ENCODE measurements around the gene CACNA1C. TPM values are rescaled to one million over a fixed set of nuclear protein-coding genes. Genes with fewer than 3 reads are reported as not detected.

CACNA1C gene
- total RNA-seq, 2 donors from 2014 or later: 70.0 to 127 TPM

DNA sequence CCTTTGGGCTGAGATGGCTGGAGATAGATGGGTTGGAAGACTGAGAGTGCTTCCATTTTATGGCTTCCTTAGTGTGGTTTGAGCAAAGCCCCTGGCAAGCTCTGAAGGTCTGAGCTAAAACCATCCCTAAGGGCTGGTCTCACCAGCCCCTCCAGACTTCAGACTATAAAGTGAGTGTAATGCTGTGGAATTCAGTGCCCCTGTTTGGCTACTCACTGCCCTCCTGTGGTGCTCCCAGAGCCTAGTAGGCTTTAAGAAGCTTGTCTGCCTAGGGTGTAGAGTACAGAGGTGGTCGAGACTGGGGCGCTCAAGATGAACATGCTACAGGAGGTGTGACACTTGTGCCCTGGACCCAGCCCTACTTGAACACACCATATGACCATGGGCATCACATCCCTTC lies 495.3 kb downstream of the CACNA1C start:
- peaks cover 8% of the 10 kb centered on the region for H3K36me3 ChIP-seq
- no peak for ATAC-seq (ENCODE audit: insufficient number of reproducible peaks, low FRiP score, low read depth)
- H3K27ac ChIP-seq: no peak overlapping the region
- no peaks in the 10 kb centered on the region for H3K9me3 ChIP-seq
- DNase-seq (ENCODE audit: low spot score): no peak
- no peaks in the 10 kb centered on the region for H3K4me1 ChIP-seq (ENCODE audit: control insufficient read depth in 1 of 2, low read depth in 2 of 2)
- no peak for TF ChIP-seq CTCF (IDR thresholded peaks at IDR 0.05)
- no peak overlapping the region for H3K4me3 ChIP-seq
- H3K27me3 ChIP-seq (replicated peaks; ENCODE audit: insufficient read depth): no peaks in the 10 kb centered on the region

DNA sequence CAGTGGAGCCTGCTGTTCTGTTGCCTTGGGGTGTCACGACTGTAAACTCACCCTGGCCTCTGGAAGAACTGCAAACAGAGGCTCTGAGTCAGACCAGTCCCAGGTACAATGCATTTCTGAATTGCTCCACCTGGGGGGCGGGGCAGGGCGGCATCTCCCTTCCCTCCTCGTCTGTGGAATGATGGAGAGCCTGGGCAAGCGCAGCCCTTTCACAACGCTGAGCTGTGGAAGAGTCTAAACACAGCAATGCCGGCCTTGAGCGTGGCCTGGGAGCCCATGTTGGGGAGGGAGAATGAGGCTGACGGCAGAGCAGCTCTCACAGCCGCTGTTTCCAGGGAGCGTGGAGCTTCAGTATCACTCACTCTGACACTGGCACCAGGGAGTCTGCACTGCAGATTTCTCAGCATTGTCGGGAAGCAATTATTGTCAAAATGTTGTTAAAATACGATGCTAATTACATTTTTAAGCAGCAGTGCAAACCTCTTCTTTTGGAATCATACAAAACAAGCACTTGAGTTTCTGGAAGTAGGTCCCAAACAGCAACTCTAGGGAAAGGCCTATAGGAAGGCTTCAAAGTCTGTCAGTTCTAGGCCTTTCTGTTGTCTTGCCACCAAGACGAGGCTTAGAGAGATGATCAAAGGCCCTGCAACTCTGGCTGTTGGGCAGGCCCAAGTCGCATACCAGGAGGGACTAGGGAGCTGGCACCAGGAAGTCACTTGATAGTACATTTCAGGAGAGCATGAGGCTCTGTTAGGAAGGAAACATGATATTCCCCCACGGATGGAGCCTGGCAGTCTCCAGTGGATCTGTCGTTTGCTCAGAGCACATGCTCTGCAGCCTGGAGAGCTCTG lies 498.0 kb downstream of the CACNA1C start:
- no peak for TF ChIP-seq CTCF (IDR thresholded peaks at IDR 0.05)
- ATAC-seq (ENCODE audit: insufficient number of reproducible peaks, low FRiP score, low read depth) (no peak), DNase-seq (ENCODE audit: low spot score) (no peak)
- Histone ChIP-seq H3K4me1 (ENCODE audit: control insufficient read depth in 1 of 2, low read depth in 2 of 2) (no peaks in the 10 kb centered on the region), H3K27ac (no peak overlapping the region), H3K36me3 (peaks cover 20% of the 10 kb centered on the region), H3K27me3 (replicated peaks; ENCODE audit: insufficient read depth) (no peaks in the 10 kb centered on the region), H3K4me3 (no peak overlapping the region), H3K9me3 (no peaks in the 10 kb centered on the region)

GRCh38 chr12:2551412-2551900 lies 498.7 kb downstream of the CACNA1C start:
- peaks cover 23% of the 10 kb centered on the region for H3K36me3 ChIP-seq
- H3K27me3 ChIP-seq (replicated peaks; ENCODE audit: insufficient read depth): no peaks in the 10 kb centered on the region

DNA sequence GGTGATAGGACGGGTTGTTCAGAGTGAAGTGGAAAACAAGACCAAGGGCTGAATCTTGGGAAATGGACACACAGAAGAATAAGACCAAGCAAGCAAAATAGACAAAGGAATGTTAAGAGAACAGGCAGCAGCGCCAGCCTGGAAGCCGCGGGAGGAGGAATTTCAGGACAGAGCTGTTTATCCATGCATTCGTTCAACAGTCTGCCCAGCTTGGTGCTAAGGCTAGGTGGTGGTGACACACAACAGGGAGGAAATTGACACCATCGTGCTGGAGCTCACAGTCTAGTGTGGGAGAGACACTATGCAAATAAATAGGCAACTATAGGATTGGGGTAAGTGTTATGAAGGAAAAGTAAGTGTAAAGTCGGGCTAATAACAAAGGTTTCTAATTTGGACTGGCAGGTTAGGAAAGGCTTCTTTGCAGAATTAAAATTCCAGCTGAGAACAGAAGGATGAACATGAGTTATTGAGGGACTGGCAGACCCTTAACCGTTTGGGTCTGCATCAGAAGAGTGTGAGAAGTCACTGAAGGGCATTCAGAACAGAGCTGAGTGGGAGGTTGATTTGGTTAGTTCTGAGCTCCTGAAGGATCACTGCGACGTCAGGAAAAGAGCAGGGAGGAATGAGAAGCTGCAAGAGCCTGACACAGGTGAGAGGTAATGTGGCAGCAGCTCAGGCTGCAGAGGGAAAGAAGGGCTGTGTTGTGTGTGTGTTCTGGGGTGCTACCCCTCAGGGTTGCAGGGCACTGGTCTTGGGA lies 499.4 kb downstream of the CACNA1C start:
- DNase-seq (ENCODE audit: low spot score) (no peak), ATAC-seq (ENCODE audit: insufficient number of reproducible peaks, low FRiP score, low read depth) (no peak)
- no peak for TF ChIP-seq CTCF (IDR thresholded peaks at IDR 0.05)
- H3K9me3 ChIP-seq: no peaks in the 10 kb centered on the region
- peaks cover 24% of the 10 kb centered on the region for H3K36me3 ChIP-seq
- H3K27ac ChIP-seq: no peak overlapping the region
- H3K4me1 ChIP-seq (ENCODE audit: control insufficient read depth in 1 of 2, low read depth in 2 of 2): no peaks in the 10 kb centered on the region
- no peaks in the 10 kb centered on the region for H3K27me3 ChIP-seq (replicated peaks; ENCODE audit: insufficient read depth)
- H3K4me3 ChIP-seq: no peak overlapping the region

More at GRCh38 chr12:2551412-2551900, 498.7 kb downstream of the CACNA1C start:
- Histone ChIP-seq H3K27ac (no peak overlapping the region), H3K9me3 (no peaks in the 10 kb centered on the region), H3K4me1 (ENCODE audit: control insufficient read depth in 1 of 2, low read depth in 2 of 2) (no peaks in the 10 kb centered on the region), H3K4me3 (no peak overlapping the region)
- ATAC-seq (ENCODE audit: insufficient number of reproducible peaks, low FRiP score, low read depth) (no peak), DNase-seq (ENCODE audit: low spot score) (no peak)
- TF ChIP-seq CTCF (IDR thresholded peaks at IDR 0.05): no peak

All from thoracic aorta (tissue), 2 donors.